ENCODE results near the gene EXOG.

EXOG gene

DNA sequence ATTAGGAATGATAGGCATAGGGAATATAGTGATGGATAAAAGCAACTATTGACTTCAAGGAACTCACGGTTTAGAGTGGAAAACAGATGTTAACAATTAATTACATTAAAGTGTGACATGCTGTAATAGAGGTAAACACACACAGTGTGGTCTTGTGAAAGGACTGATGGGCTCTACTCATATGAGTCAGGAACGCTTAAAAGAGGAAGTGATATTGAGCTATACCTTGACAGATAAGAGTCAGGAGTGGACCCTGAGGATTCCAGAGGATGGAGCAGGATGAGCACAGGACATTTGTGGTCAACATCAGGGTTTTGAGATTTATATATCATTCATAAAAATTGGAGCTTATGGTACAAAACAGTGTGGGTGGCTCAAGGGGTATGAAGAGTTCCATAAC is 11.0 kb downstream of the EXOG start:
- DNase-seq = no peak
- TF ChIP-seq GATA1 (IDR thresholded peaks at IDR 0.05; ENCODE audit: low read depth, low read length) (no peak), POLR2A (IDR thresholded peaks at IDR 0.05; ENCODE audit: low read length) (no peak)

DNA sequence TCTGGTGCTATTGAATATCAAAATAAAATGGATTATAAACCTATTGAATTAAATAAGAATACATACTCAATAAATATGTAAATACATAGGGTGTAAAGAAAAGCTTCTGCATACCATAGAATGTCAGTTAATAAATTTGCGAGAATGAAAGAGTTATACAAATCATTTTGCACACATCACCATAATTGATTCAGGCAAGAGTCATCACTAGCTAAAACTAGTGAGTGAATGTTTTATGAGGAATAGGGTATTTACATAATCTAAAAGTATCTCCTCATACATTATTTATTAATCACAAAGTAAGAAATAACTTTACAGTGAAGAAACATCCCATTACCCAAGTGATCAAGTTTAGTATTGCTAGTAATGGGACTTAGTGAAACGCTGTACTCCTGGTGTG is 13.6 kb downstream of the EXOG start:
- DNase-seq = no peak
- TF ChIP-seq POLR2A (IDR thresholded peaks at IDR 0.05; ENCODE audit: low read length) = no peak
- no peak for TF ChIP-seq GATA1 (IDR thresholded peaks at IDR 0.05; ENCODE audit: low read depth, low read length)

DNA sequence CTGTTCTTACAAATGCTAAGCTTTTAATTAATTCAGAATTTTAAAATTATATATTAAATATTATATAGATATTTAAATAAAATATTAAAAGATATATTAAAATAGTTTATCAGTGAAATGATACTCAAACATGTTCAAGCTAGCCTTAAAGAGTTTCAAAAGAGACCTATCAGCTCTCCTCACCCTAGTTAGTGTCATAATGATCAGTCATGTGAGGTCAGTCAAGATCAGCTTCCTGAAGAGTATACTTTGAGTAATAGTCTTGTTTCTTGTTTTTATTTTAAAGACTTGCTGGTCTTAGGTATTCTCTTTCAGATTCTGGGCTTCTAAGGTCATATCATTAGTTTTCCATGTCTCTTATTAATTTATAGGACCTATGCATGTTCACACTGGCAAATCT is 14.5 kb downstream of the EXOG start:
- TF ChIP-seq POLR2A (IDR thresholded peaks at IDR 0.05; ENCODE audit: low read length) (no peak), GATA1 (IDR thresholded peaks at IDR 0.05; ENCODE audit: low read depth, low read length) (no peak)
- DNase-seq = no peak

GRCh38 chr3:38511546-38511945 is 15.4 kb downstream of the EXOG start:
- TF ChIP-seq POLR2A (IDR thresholded peaks at IDR 0.05; ENCODE audit: low read length) = no peak
- no peak for TF ChIP-seq GATA1 (IDR thresholded peaks at IDR 0.05; ENCODE audit: low read depth, low read length)
- DNase-seq = no peak

DNA sequence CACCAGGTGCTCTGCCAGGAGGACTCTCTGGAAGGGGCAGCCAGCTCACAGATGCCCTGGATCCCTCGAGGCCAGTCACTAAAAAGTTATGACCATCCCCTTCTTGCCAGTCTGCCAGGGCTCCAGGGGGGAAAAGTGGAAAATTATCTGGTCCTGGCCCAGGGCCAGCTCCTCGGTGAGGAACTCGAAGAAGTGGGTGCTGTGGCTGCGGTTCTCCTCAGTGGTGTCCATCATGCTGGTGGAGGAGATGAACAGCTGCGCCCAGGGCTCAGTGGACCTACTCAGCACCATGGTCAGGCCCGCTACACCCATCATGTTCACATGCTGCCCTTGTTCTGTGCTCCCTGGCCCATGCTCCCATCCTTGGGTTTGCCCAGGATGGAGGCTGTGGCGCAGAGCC is 19.2 kb downstream of the EXOG start:
- TF ChIP-seq POLR2A (IDR thresholded peaks at IDR 0.05; ENCODE audit: low read length) (no peak), GATA1 (IDR thresholded peaks at IDR 0.05; ENCODE audit: low read depth, low read length) (no peak)
- DNase-seq = no peak

DNA sequence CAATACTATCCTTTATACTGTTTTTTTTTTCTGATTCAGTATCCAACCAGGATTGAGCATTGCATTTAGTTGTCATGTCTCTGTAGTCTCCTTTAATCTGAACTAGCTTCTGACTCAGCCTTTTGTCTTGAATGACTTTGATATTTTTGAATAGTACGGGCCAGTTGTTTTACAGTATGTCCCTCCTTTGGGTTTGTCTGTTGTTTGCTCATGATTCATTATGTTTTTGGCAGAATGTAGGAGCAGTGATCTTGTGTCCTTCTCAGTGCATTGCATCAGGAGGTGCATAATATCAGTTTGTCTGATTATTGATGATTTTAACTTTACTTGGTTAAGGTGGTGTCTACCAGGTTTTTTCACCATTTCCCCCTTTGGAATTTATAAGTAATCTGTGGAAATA is 20.5 kb downstream of the EXOG start:
- TF ChIP-seq POLR2A (IDR thresholded peaks at IDR 0.05; ENCODE audit: low read length) (no peak), GATA1 (IDR thresholded peaks at IDR 0.05; ENCODE audit: low read depth, low read length) (no peak)
- DNase-seq = no peak

DNA sequence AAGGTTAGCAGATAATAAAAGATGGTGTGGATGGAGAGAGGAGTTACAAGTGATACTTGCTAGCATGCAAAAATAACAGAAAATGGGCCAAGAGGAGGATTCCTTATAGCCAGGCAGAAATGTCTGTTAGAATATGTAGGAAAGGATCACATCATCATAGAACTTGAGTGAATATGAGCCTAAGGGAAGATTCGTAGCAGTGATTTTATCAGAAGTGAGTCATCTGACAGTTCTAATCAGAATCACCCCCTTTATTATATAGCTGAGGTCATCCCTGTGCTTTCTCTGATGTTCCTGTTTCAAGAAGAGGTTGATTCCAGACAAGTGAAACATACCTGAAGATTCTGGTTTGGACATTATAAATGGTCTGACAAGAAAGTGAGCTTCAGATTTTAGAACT is 22.9 kb downstream of the EXOG start:
- DNase-seq = no peak
- TF ChIP-seq GATA1 (IDR thresholded peaks at IDR 0.05; ENCODE audit: low read depth, low read length) (no peak), POLR2A (IDR thresholded peaks at IDR 0.05; ENCODE audit: low read length) (no peak)

GRCh38 chr3:38519651-38520050 is 23.5 kb downstream of the EXOG start:
- TF ChIP-seq POLR2A (IDR thresholded peaks at IDR 0.05; ENCODE audit: low read length) (no peak), GATA1 (IDR thresholded peaks at IDR 0.05; ENCODE audit: low read depth, low read length) (no peak)
- no peak for DNase-seq

GRCh38 chr3:38521391-38521987 is 25.3 kb downstream of the EXOG start:
- TF ChIP-seq POLR2A (IDR thresholded peaks at IDR 0.05; ENCODE audit: low read length) = no peak
- no peak for TF ChIP-seq GATA1 (IDR thresholded peaks at IDR 0.05; ENCODE audit: low read depth, low read length)
- peak; percentile 68 to 83 for DNase-seq

GRCh38 chr3:38522002-38522401 is 25.9 kb downstream of the EXOG start:
- TF ChIP-seq POLR2A (IDR thresholded peaks at IDR 0.05; ENCODE audit: low read length) (no peak), GATA1 (IDR thresholded peaks at IDR 0.05; ENCODE audit: low read depth, low read length) (no peak)

DNA sequence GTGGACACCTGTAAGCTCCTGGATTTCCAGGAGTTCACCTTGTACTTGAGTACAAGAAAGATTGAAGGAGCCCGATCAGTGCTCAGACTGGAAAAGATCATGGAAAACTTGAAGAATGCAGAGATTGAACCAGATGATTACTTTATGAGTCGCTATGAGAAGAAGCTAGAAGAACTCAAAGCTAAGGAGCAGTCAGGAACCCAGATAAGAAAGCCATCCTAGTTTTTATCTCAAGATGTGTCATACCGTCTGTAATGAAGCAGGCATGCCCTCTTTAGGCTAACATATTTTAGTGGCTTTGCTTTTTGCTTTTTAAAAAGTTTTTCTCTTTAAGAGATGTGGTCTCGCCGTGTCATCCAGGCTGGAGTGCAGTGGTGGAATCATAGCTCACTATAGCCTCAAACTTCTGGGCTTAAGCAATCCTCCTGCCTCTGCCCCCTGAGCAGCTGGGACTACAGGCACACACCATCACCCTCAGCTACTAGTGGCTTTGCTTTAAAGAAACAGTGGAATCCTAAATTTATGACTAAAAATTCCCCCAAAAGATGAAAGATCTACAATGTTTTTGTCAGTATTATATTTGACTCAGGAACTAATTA is 28.1 kb downstream of the EXOG start:
- TF ChIP-seq GATA1 (IDR thresholded peaks at IDR 0.05; ENCODE audit: low read depth, low read length) (no peak), POLR2A (IDR thresholded peaks at IDR 0.05; ENCODE audit: low read length) (no peak)
- no peak for DNase-seq

More at GRCh38 chr3:38522002-38522401, 25.9 kb downstream of the EXOG start:
- DNase-seq = no peak

DNA sequence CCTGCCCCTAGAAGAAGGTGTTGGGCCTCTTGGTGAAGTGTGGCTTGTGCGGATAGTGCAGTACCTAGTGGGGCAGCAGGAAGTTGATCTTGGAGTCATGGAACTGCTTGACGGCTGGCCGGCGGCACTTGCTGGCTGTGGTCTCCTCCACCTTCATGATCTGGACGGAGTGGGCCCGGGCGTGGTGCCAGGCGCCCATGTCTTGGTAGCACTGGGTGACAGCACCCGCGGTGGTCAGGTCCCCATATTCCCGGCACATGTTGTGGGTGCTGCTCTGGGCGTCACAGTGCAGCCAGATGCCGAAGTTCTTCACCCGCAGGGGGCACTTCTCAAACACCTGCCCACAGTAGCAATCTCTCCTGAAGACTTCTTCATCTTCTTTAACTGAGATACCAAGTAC is 30.7 kb downstream of the EXOG start:
- DNase-seq = no peak
- no peak for TF ChIP-seq GATA1 (IDR thresholded peaks at IDR 0.05; ENCODE audit: low read depth, low read length)
- no peak for TF ChIP-seq POLR2A (IDR thresholded peaks at IDR 0.05; ENCODE audit: low read length)

DNA sequence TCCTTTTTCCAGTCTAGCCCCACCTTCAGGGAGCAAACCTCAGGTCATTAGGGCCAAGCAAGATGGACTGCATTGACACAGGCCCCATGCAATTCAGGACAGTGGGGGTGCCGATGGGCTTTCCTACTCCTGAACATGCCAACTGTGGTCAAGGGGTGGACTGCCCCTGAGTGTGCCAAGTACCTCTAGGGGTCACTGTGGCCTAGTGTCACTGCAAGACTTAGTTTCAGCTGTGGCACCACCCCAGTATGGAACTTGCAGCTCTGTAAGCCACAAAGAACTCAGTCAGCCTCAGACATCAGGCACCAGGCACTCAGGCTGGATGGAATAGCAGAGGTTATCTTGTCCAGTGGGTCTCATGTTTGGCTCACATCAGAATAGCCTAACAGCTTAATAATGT is 32.3 kb downstream of the EXOG start:
- peak; percentile 13 to 43 for DNase-seq
- no peak for TF ChIP-seq POLR2A (IDR thresholded peaks at IDR 0.05; ENCODE audit: low read length)
- TF ChIP-seq GATA1 (IDR thresholded peaks at IDR 0.05; ENCODE audit: low read depth, low read length) = no peak

GRCh38 chr3:38532529-38532928 is 36.4 kb downstream of the EXOG start:
- DNase-seq = no peak
- TF ChIP-seq POLR2A (IDR thresholded peaks at IDR 0.05; ENCODE audit: low read length) = no peak
- no peak for TF ChIP-seq GATA1 (IDR thresholded peaks at IDR 0.05; ENCODE audit: low read depth, low read length)

GRCh38 chr3:38533285-38533976 is 37.3 kb downstream of the EXOG start:
- no peak for TF ChIP-seq POLR2A (IDR thresholded peaks at IDR 0.05; ENCODE audit: low read length)
- TF ChIP-seq GATA1 (IDR thresholded peaks at IDR 0.05; ENCODE audit: low read depth, low read length) = no peak
- peak; percentile 35 to 69 for DNase-seq

Measured in erythroblast (primary cell).